LNCAP (cell line): ENCODE measurements around the gene MILR1.
A peak's percentile ranks its signal among the peaks of the same experiment; 100 is the strongest.

Experiments
- TF ChIP-seq, protein P1 (sequence below): fragments of 450-650 bp; IDR thresholded peaks from 2 replicates; pipeline ENCODE4 v1.5.1; 2017; ENCODE audit warnings: mild to moderate bottlenecking

Gene MILR1

DNA sequence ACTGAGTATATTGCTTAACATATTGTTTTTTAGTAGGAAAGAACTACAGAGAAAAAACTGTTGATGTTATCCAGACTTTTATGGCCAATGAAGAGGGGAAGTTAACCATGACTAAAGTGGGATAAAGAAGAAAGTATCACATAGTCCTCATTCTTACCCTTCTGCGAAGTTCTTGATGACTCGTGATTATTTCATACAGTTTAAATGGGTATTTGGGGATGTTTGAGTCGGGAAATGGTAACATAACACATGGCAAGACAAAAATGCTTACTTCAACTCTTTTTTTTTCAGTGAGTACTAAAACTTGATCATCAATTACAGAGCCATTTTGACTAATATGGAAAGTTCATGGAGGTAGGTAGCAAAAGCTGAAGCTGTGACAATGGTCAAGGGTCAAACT is 43.1 kb downstream of the MILR1 start:
- TF ChIP-seq, protein P1, sequence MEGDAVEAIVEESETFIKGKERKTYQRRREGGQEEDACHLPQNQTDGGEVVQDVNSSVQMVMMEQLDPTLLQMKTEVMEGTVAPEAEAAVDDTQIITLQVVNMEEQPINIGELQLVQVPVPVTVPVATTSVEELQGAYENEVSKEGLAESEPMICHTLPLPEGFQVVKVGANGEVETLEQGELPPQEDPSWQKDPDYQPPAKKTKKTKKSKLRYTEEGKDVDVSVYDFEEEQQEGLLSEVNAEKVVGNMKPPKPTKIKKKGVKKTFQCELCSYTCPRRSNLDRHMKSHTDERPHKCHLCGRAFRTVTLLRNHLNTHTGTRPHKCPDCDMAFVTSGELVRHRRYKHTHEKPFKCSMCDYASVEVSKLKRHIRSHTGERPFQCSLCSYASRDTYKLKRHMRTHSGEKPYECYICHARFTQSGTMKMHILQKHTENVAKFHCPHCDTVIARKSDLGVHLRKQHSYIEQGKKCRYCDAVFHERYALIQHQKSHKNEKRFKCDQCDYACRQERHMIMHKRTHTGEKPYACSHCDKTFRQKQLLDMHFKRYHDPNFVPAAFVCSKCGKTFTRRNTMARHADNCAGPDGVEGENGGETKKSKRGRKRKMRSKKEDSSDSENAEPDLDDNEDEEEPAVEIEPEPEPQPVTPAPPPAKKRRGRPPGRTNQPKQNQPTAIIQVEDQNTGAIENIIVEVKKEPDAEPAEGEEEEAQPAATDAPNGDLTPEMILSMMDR: no peak

DNA sequence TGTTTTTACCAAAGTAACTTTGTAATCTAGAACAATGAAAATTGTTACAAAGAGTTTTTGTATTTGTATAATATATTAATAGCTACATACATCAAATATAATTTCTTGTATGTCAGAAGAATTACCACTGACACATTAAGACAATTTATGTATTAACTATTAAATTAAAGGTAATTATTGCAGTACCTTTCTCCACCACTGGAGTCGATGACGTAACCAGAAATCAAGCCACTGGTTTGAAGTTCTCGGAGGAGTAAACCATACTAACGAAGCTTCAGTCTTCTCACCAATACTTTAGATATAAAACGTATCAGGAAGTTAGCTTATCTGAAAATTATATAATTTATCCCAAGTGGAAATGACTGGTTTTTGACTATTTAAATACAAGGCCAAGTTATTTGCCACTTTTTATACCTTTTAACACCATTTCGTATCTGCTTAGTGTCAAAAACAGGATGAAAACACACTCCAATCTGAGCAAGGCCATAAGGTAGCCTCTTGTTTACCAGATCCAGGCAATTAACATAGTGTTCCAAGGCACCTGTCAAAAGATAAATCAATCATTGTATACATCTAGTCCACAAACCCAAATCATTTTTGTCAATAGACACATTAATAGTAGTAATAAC is 43.7 kb downstream of the MILR1 start:
- TF ChIP-seq, protein P1: peak; percentile 40

DNA sequence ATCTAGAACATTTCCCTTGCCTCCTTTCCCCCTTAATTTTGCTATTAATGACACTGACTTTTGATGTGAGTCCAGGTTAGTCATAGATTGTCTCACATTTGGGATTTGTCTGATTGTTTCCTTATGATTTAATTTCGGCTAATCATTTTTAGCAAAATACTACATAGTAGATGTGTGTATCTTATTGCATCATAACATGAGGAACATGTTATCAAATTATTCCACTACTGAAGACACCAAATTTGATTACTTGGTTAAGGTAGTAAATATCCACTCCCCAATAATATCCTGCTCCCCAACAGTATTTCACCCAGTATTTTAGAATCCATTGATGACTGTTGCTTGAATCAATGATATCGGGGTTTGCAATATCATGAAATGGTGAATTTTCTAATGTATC is 45.2 kb downstream of the MILR1 start:
- TF ChIP-seq, protein P1: no peak

DNA sequence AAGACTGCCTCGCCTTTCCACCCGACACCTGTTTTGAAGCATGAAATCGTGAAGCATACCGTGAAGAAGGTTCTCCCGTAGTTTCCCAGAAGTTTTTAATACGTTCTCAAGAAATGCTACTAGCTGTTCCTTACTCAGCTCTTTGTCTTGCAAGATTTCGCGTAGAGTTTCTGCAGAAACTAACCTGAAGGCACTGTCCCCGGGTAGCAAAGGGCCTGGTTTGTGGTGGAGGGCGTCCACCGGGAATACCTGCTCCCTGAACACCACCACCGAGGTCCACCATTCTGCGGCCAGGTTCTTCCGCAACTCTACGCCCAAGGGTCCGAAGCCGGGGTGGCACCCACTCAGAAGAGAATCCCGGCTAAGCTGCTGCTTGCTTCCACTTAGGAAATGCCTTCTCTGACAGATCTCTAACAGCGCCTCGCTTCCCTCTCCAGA is 47.5 kb downstream of the MILR1 start:
- TF ChIP-seq, protein P1: no peak

DNA sequence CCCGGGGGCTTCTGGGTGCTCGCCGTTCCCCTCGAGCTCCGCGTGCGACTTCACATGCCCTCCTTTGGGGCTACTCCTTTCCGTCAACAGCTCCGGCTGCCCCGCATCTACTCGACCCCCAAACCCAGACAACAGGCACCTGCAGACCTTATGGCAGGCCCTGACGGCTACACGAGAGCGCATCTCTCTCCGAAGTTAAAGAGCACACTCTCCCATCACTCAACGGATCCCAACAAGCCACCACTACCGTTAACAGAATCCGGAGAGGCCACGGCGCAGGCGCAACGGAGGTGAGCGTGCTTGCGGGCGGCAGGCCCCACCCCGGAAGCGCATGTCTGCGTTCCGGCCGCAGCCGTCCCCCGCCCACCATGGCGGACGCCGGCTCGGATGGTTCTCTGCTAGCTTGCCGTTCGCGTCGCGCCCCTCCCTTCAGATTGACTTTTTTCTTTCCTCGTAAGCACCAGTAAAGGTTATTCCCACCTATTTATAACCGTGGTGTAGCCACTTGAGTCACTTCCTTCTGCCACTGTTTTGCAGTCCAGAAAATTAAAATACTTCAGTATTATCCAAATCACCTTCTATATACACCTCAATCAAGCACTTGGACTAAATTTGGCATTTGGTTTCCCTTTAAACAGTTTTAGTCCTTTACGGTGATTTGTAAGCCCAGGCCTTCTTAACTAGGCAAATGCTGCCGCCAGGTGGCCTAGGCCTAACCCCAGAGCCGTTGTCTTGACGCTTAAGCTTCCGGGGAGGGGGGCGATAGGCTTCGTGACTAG is 48.1 kb downstream of the MILR1 start, which contains the start of gene POLG2:
Gene POLG2, minus strand, starts transcription at position 269 of the 779 bp plus-strand sequence. Its CDS starts 86 bp downstream, at position 183.
- TF ChIP-seq, protein P1: peak; percentile 46; the same call in 1 of the 2 replicates

DNA sequence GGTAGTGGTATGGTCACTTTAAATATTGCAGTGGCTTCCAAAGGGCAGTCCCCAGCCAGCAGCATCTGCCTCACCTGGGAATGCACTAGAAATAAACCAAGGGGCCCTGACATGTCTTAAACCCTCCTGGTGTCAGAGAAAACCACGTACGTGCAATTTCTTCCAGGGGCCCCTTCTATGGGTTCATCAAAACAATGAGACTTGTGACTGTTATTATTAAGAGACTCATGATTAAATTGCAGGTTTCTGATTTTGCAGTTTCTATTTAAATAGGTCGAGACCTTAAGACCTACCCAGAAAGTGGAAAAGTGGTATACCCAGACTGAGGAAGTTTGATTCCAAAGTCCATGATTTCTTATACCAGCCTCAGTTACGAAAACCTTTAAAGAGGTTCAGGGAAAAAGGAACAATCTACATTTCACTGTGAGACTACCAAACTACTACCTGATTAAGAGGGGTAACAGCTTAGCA is 48.7 kb downstream of the MILR1 start:
- TF ChIP-seq, protein P1: no peak

DNA sequence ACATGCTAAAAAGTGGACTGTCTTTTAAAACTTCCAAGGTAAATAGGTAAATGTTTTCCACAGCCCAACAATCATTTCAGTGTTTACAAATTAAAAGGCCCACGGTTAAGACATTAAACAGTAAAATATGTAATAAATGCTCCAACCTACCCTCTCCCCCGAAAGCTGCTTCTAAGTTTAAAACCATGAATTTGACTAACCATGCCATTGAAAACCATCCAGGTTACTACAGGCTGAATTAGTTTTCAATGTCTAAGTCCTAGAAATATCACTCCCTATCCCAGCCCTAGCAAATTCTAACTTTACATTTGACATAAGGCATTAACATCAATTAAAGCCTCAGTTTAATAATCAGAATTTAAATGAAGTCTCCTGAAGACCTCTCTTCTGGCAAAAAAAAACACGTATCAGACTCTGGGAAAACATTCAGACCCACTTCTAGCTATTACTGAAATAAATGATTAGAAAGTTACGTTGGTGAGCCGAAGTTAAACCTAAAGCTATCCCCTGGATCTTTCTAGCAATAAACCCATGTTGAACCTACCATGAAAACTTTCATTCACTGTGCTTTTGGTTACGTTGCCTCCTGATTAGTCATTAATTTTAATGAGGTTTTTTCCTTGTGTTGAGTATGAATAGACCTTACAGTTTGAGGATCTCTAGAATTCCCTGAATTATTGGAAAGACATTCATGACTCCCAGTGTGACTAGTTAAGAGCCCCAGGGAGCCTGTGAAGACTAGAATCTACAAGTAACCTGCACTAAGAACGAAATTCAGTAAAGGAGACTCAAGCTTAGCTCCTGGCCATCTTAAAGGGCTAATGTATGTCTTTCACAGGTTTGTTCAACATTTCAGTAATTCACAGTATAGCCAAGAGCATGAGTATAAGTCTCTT is 49.6 kb downstream of the MILR1 start:
- TF ChIP-seq, protein P1: no peak
